Jurkat, Clone E6-1 (cell line): ENCODE results near the gene SLC17A7.

ENCODE experiments used
- DNase-seq: peaks from one replicate; pipeline ENCODE4 v3.0.0-alpha.2; 2011; ENCODE audit warnings: low read depth, low spot score
- H3K4me3 ChIP-seq: 2 replicates; pipeline ENCODE4 v1.5.1; 2011; ENCODE audit warnings: mild to moderate bottlenecking, low read length, control low read depth, moderate library complexity

SLC17A7 gene

DNA sequence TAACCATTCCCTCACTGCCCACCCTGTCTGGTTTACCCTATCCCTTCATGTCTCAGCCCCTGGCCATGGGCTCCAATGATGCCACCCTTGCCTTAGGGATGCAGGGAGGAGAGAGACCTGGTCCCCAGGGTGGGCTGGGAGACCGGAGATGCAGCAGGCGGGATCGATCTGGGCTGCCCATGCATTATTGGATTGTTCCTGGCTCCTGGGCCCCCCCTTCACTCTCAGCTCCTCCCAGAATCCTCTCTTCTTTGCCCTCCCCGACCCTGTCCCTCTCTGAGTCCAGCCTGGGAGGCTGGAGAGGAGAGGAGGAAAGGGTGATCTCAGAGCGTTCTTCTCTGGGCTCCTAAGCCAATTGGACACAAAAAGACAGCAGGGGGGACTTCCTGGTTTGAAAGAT is 47.4 kb downstream of the SLC17A7 start:
- DNase-seq = no peak
- H3K4me3 ChIP-seq = no peak overlapping the region

DNA sequence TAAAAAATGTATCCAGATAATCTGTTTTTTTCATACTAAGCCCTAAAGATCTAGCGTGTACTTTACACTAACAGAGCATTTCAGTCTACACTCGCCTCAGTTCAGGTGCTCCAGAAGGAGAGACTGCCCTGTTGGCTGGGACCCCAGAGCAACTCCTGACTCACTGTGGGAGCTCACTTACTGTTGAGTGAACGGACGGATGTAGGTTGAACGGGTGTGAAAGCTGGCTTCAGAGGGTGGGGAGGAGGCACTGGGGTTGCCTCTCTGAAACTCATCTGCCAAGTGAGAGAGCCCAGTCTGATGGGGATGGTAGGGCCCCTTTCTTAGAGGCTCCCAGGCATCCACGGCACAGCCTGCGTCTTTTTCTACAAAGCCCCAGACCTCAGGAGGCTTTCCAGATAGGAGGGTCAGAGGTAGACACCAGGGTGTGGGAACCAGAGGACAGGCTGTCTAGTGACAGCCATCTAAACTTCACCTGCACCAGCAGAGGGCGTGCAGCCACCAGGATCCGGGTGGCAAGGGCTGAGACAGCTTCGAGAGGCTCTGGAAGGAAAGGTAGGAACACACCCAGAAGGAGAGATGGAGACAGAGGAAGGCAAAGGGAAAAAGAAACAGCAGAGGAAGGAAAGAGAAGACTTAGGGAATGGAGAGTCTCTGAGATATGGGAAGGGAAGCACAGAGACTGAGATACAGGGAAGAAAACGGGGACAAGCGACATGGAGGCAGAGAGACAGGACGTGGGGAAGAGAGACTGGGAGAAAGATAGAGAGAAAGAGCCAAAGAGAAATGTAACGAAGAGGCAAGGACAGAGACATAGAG is 49.5 kb downstream of the SLC17A7 start:
- H3K4me3 ChIP-seq = no peak overlapping the region
- DNase-seq = peak; percentile 66

DNA sequence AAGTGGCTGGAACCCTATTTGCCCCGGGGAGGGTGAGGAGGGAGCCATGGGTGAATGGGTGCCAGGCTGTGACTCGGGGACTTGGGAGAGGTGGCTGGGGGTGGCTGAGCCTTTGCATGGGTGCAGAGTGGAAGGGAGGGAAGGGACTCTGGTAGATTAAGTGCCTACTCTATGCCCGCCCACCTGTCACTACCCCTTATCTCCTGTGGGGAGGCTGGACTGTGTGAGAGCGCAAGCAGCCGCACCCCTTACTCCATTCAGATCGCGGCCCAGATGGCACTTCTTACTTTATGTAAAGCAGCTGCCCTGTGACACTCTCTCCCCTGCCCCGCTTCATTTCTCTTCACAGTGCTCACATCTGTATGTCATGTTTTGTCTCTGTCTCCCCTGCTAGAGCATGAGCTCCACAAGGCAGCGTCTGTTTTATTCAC is 50.4 kb downstream of the SLC17A7 start:
- no peak for DNase-seq
- H3K4me3 ChIP-seq = no peak overlapping the region

DNA sequence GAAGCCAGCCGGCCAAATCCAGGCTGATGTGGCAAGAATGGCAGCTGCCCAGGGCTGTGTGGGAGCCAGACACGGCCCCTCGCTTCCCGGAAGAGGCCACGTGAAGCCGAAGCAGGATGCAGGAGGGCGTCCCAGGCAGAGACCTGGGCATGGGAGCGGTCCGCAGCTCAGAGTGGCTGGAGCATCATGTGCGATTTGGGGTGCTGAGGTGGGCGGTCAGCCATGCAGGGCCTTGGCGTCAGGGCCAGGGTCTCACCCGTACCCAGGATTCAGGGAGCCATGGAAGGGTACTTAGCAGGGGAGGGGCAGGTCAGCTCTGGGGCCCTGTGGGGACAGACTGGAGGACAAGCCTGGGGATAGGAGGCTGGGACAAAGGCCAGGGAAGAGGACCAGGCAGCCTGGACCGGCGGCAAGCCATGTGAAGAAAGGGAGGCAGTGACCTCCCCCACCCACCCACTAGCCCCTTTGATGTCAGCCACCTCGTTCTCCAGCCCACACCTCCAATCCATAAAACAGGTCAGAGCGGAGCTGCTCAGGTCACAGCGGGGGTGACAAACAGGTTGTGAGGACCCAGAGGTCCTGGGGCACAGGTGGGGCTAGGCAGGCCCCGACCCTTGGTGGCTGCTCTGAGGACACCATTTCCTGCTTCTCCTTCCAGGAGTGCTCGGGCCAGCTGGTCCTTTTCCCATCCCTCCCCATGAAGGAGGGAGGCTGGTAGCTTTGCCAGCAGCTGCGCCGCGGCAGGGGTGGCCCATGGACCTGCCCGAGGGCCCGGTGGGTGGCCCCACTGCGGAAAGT is 51.0 kb downstream of the SLC17A7 start:
- no peak for DNase-seq
- no peak overlapping the region for H3K4me3 ChIP-seq

DNA sequence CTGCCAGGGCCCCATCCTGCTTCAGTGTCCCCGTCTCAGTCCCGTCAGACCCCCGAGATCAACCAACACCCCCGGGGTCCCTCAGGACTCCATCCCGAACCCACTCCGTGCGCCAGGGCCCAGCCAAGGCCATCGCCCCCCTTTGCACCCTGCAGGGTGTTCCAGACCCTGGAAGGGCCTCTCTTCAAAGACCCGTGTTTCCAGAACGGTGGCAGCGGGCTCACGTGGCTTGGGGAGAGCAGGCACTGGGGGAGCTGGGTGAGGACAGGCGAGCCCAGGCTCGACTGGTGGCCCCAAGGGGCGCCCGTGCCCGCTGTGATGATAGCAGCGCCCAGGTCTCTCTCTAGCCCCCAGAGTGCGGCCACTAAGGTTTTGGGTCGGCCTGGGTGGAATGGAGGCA is 51.9 kb downstream of the SLC17A7 start:
- no peak for DNase-seq
- H3K4me3 ChIP-seq = no peak overlapping the region

DNA sequence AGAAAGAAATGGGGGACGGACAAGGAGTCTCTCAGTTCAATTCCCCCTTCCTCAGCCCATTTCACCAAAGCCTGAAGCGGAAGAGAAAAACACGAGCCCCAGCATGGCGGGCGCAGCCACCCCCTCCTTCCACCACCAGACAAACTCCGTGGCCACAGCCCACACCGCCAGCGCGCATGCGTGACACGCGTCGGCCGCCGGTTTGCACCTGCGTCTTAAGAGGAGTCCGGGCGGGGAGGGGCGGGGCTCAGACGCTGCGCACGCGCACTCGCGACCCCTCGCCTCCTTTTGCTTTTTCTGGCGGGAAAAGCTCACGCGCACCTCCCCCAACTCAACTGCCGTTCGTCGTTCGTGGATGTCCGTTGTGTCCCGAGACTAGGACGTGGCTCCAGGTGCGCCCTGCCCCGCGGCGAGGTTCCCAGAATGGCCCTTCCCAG is 53.4 kb downstream of the SLC17A7 start, which contains the start of gene KASH5:
Gene KASH5 (plus strand): TSS at position 314 of the 437 bp plus-strand sequence. CDS start 2,635 bp downstream, outside the sequence.
- no peak within 1 kb of the TSS for H3K4me3 ChIP-seq
- no peak for DNase-seq

DNA sequence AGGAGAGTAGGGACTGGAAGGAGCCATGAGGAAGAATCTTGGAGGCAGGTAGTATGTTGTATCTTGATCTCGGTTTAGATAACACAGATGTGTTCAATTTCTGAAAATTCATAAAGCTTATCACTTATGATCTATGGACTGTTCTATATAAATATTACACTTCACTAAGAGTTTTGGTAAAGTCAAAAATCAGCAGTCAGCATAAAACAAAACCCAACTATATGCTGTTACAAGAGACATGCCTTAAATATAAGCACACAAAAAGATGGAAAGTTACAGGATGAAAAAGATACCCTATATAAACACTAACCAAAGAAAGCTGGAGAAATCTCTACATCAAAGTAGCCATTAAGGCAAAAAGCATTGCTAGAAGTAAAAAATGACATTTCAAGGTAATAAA is 57.7 kb downstream of the SLC17A7 start:
- no peak overlapping the region for H3K4me3 ChIP-seq
- no peak for DNase-seq

DNA sequence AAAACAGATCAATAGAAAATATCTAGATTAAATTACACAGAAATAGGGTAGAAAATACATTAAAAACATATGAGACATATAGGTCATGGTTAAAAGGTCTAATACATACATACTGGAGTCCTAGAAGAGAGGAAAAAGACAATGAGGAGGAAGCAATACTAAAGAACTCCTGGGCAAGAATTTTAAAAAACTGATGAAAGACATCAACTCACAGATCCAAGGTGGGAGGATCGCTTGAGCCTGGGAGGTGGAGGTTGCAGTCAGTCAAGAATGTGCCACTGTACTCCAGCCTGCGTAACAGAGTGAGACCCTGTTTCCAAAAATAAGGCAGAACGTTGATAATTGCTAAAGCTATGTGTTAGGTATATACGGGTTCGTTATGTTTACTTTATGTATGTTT is 58.7 kb downstream of the SLC17A7 start:
- H3K4me3 ChIP-seq = no peak overlapping the region
- DNase-seq = no peak

DNA sequence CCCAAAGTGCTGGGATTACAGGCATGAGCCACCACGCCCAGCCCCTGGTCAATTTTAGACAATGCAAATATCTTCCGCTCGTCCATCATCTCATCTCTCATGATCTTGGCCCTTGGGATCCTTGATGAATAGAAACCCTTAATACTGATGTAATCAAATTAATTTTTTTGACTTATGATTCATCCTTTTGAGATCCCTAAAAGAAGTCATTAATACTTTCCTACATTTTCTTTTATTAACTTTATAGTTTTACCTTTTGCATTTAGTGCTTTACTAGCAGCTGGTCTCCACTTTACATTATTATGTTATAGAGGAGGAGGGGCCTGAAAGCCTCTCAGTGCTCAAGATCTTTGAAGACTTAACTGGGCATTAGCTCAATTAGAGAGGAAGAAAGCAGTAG is 60.9 kb downstream of the SLC17A7 start:
- DNase-seq = no peak
- no peak overlapping the region for H3K4me3 ChIP-seq
